Sigmoid colon (tissue), 7 donors: ENCODE data around the gene DCLK2. TPM values are rescaled to one million over a fixed set of nuclear protein-coding genes. Genes with fewer than 3 reads are reported as not detected.

Experiments
- DNase-seq: peaks from one replicate; pipeline ENCODE4 v3.0.0-alpha.2; 2019
- H3K27ac ChIP-seq, 4 donors: fragments of 200-600 bp; sonication (generic); one replicate each; pipeline ENCODE4 v1.5.1; 2016 to 2019; ENCODE audit warnings: mild to moderate bottlenecking in 1 of 4
- H3K27me3 ChIP-seq, 3 donors: fragments of 200-600 bp; sonication (generic); one replicate each; pipeline ENCODE4 v1.5.1; 2019; ENCODE audit warnings: mild to moderate bottlenecking in 1 of 3
- H3K36me3 ChIP-seq, 4 donors: fragments of 200-600 bp; sonication (generic); one replicate each; pipeline ENCODE4 v1.5.1; 2016 to 2019
- H3K4me1 ChIP-seq, 4 donors: fragments of 200-600 bp; sonication (generic); one replicate each; pipeline ENCODE4 v1.5.1; 2017 to 2019
- H3K4me3 ChIP-seq, 4 donors: fragments of 200-600 bp; sonication (generic); one replicate each; pipeline ENCODE4 v1.5.1; 2017 to 2019; ENCODE audit warnings: mild to moderate bottlenecking in 2 of 4, moderate library complexity in 1 of 4
- H3K9me3 ChIP-seq, 4 donors: fragments of 200-600 bp in 3 of 4; sonication (generic) in 3 of 4; one replicate each; pipeline versions ENCODE4 v1.5.1 to v1.6.1; 2013 to 2019
- CTCF ChIP-seq, 4 experiments: fragments of 450-650 bp in 3 of 4; fragments of 200-600 bp in 1 of 4; IDR thresholded peaks; one replicate each; pipeline ENCODE4 v1.5.1; 2016 to 2019; ENCODE audit warnings: antibody characterized with exemption in 4 of 4, mild to moderate bottlenecking in 3 of 4, moderate library complexity in 2 of 4
- EP300 ChIP-seq, 4 donors: sonication (generic); formaldehyde crosslinking; IDR thresholded peaks; one replicate each; pipeline ENCODE4 v1.6.1; 2017; ENCODE audit warnings: antibody characterized with exemption in 4 of 4
- POLR2A ChIP-seq, 2 donors: fragments of 450-650 bp; IDR thresholded peaks; one replicate each; pipeline ENCODE4 v1.6.1; 2016; ENCODE audit warnings: antibody characterized with exemption in 2 of 2, mild to moderate bottlenecking in 2 of 2, moderate library complexity in 2 of 2
- POLR2AphosphoS5 ChIP-seq, 4 donors: sonication (generic); formaldehyde crosslinking; IDR thresholded peaks; one replicate each; pipeline ENCODE4 v1.6.1; 2017; ENCODE audit warnings: antibody characterized with exemption in 4 of 4
- WGBS, 2 donors: extraction: QIAGEN DNeasy Blood & Tissue Kit; methylation state at CpG; one replicate each; pipeline ENCODE4 v1.1.7; 2013; 5-methylcytosine and 5-hydroxymethylcytosine counted together
- intact Hi-C: fragments of 100-400 bp; cut with DNase I; formaldehyde crosslinking; loops from one replicate; pipeline ENCODE4 v1.15.1; 2023
- polyA plus RNA-seq, 3 donors: library from polyadenylated mRNA; stranded (reverse); fragments of 200-250 nt; gene quantifications; one replicate each; pipeline ENCODE4 v1.2.3, GENCODE V29; 2013
- total RNA-seq, 4 donors: library from RNA; depleted of rRNA; stranded (reverse); fragments of >200 nt; gene quantifications; one replicate each; pipeline ENCODE4 v1.1.0, GENCODE V29; 2016
- donor health status: healthy with polysubstance abuse.
- donor health status: Bipolar disorder and iron deficiency.
- donor health status: healthy.

DCLK2 gene
- total and polyA plus RNA-seq, 7 donors, result 0.69 to 30.7 (median 9.4) TPM

- no peak overlapping the region for H3K4me3 ChIP-seq
- peaks cover 0 to 44% (median 35%) of the 10 kb centered on the region in 4 donors for H3K4me1 ChIP-seq
- intact Hi-C loops, result no loop called here
- no peaks in the 10 kb centered on the region for H3K9me3 ChIP-seq
- DNase-seq, result no peak
- H3K27ac ChIP-seq, result peak overlapping the region in 2 of 4 donors; percentile 36 to 60
- H3K36me3 ChIP-seq, result peaks cover 0 to 30% (median 2%) of the 10 kb centered on the region in 4 donors
- no peaks in the 10 kb centered on the region for H3K27me3 ChIP-seq
- TF ChIP-seq EP300 (IDR thresholded peaks at IDR 0.05) (no peak), POLR2A (IDR thresholded peaks at IDR 0.05) (no peak), CTCF (IDR thresholded peaks at IDR 0.05) (no peak), POLR2AphosphoS5 (IDR thresholded peaks at IDR 0.05) (no peak)
- WGBS, 2 donors, result 98% methylated on average over 11 of the region's 11 CpGs
Measured at GRCh38 chr4:150253416-150253815, 175.2 kb downstream of the DCLK2 start.

GRCh38 chr4:150253965-150254630, 175.9 kb downstream of the DCLK2 start:
- Histone ChIP-seq H3K27ac (peak overlapping the region in 2 of 4 donors; percentile 70 to 78), H3K36me3 (peaks cover 0 to 25% (median 2%) of the 10 kb centered on the region in 4 donors), H3K4me1 (peaks cover 0 to 45% (median 37%) of the 10 kb centered on the region in 4 donors), H3K27me3 (no peaks in the 10 kb centered on the region), H3K4me3 (no peak overlapping the region), H3K9me3 (no peaks in the 10 kb centered on the region)
- TF ChIP-seq POLR2A (IDR thresholded peaks at IDR 0.05), result no peak
- no peak for TF ChIP-seq EP300 (IDR thresholded peaks at IDR 0.05)
- no peak for TF ChIP-seq CTCF (IDR thresholded peaks at IDR 0.05)
- TF ChIP-seq POLR2AphosphoS5 (IDR thresholded peaks at IDR 0.05), result no peak
- intact Hi-C loops, result no loop called here
- no peak for DNase-seq
- WGBS, 2 donors, result 87 to 94% methylated on average over 18 of the region's 18 CpGs

- no peak for DNase-seq
- H3K27me3 ChIP-seq, result no peaks in the 10 kb centered on the region
- peaks cover 0 to 59% (median 43%) of the 10 kb centered on the region in 4 donors for H3K4me1 ChIP-seq
- peaks cover 0 to 13% (median 2%) of the 10 kb centered on the region in 4 donors for H3K36me3 ChIP-seq
- H3K9me3 ChIP-seq, result no peaks in the 10 kb centered on the region
- WGBS, 2 donors, result 74 to 80% methylated on average over 16 of the region's 16 CpGs
- intact Hi-C loops, result no loop called here
- peak overlapping the region in 2 of 4 donors; percentile 3 to 5 for H3K4me3 ChIP-seq
- TF ChIP-seq POLR2AphosphoS5 (IDR thresholded peaks at IDR 0.05) (no peak), EP300 (IDR thresholded peaks at IDR 0.05) (no peak), CTCF (IDR thresholded peaks at IDR 0.05) (no peak), POLR2A (IDR thresholded peaks at IDR 0.05) (no peak)
- peak overlapping the region in 3 of 4 donors; percentile 61 to 78 (median 70) for H3K27ac ChIP-seq
Measured at GRCh38 chr4:150255610-150256224, 177.5 kb downstream of the DCLK2 start.

GRCh38 chr4:150256225-150256620, 178.0 kb downstream of the DCLK2 start:
- H3K36me3 ChIP-seq, result peaks cover 0 to 13% (median 2%) of the 10 kb centered on the region in 4 donors
- no peaks in the 10 kb centered on the region for H3K27me3 ChIP-seq
- peaks cover 0 to 59% (median 44%) of the 10 kb centered on the region in 4 donors for H3K4me1 ChIP-seq
- WGBS, 2 donors, result 83% methylated on average over 23 of the region's 23 CpGs
- TF ChIP-seq POLR2A (IDR thresholded peaks at IDR 0.05) (no peak), POLR2AphosphoS5 (IDR thresholded peaks at IDR 0.05) (peak in 2 of 4 donors; percentile 35 to 41)
- peak overlapping the region in 3 of 4 donors; percentile 61 to 78 (median 70) for H3K27ac ChIP-seq
- H3K4me3 ChIP-seq, result peak overlapping the region in 2 of 4 donors; percentile 3 to 5
- no peak for DNase-seq
- intact Hi-C loops, result no loop called here
- no peaks in the 10 kb centered on the region for H3K9me3 ChIP-seq
